H1 (cell line): ENCODE data around the gene IMP3. TPM values are rescaled to one million over a fixed set of nuclear protein-coding genes. Genes with fewer than 3 reads are reported as not detected.

Experiments used
- CTCF ChIA-PET: fragments of 300-600 bp; sonication (Branson Sonifier 250); formaldehyde crosslinking; loops from one replicate; lab custom pipeline; 2021; ENCODE audit not compliant: partially characterized antibody; lab: Charles Lee
- POLR2A ChIA-PET: fragments of 300-600 bp; sonication (Branson Sonifier 250); formaldehyde crosslinking; loops from one replicate; lab custom pipeline; 2021; ENCODE audit warnings: inconsistent platforms; ENCODE audit not compliant: partially characterized antibody; lab: Charles Lee
- DNase-seq, 2 experiments: peaks; one replicate each; pipeline versions ENCODE4 v3.0.0 to v3.0.0-alpha.2; 2010 to 2022; ENCODE audit warnings: low spot score in 2 of 2, low read depth in 1 of 2, mixed read lengths in 1 of 2
- FAIRE-seq: peaks from 2 replicates; lab custom pipeline; 2011; peaks lifted over from hg19 to GRCh38; lab: Jason Lieb, UNC
- H2AFZ ChIP-seq: 2 replicates; pipeline ENCODE4 v1.8.1; 2012; ENCODE audit warnings: low read length, inconsistent platforms
- H2AK5ac ChIP-seq: 2 replicates; pipeline ENCODE4 v1.6.1; 2013; ENCODE audit warnings: low read depth, low read length
- H2BK120ac ChIP-seq: replicated peaks from 2 replicates; pipeline ENCODE3; 2013; ENCODE audit warnings: low read depth, low read length, inconsistent platforms
- H2BK12ac ChIP-seq: 2 replicates; pipeline ENCODE4 v1.6.1; 2013; ENCODE audit warnings: low read depth, low read length
- H2BK15ac ChIP-seq: 2 replicates; pipeline ENCODE4 v1.6.1; 2013; ENCODE audit warnings: low read length
- H2BK20ac ChIP-seq: 2 replicates; pipeline ENCODE4 v1.6.1; 2013; ENCODE audit warnings: low read length
- H2BK5ac ChIP-seq: 2 replicates; pipeline ENCODE4 v1.6.1; 2013; ENCODE audit warnings: low read depth, low read length
- H3K14ac ChIP-seq: 2 replicates; pipeline ENCODE4 v1.6.1; 2013; ENCODE audit warnings: inconsistent platforms; ENCODE audit not compliant: insufficient read length
- H3K18ac ChIP-seq: 2 replicates; pipeline ENCODE4 v1.6.1; 2013; ENCODE audit warnings: low read length; ENCODE audit errors: extremely low read depth
- H3K23ac ChIP-seq: 2 replicates; pipeline ENCODE4 v1.6.1; 2013; ENCODE audit warnings: inconsistent platforms; ENCODE audit not compliant: insufficient read length
- H3K23me2 ChIP-seq: 2 replicates; pipeline ENCODE4 v1.6.1; 2013; ENCODE audit warnings: low read depth, low read length
- H3K27ac ChIP-seq: 2 replicates; pipeline ENCODE4 v1.6.1; 2011; ENCODE audit warnings: low read depth, low read length, inconsistent platforms
- H3K27me3 ChIP-seq, 4 experiments: replicated peaks in 1 of 4; 1 replicate in 1 of 4; 2 replicates in 3 of 4; pipeline versions ENCODE4 v1.6.1 to v1.8.1; 2011 to 2013; ENCODE audit warnings: low read length in 3 of 4, mild to moderate bottlenecking in 3 of 4, inconsistent platforms in 2 of 4, mixed read lengths in 2 of 4, moderate library complexity in 1 of 4; ENCODE audit not compliant: control insufficient read depth in 3 of 4, insufficient read depth in 3 of 4; ENCODE audit errors: extremely low read depth in 1 of 4
- H3K36me3 ChIP-seq, 4 experiments: 2 replicates each; pipeline versions ENCODE4 v1.6.1 to v1.8.1; 2011 to 2013; ENCODE audit warnings: mild to moderate bottlenecking in 4 of 4, low read length in 3 of 4, moderate library complexity in 2 of 4, control low read depth in 1 of 4, inconsistent platforms in 1 of 4; ENCODE audit not compliant: insufficient read depth in 4 of 4, control insufficient read depth in 2 of 4
- H3K4ac ChIP-seq: replicated peaks from 2 replicates; pipeline ENCODE3; 2013; ENCODE audit warnings: low read length, low read depth, mixed read lengths, inconsistent platforms; ENCODE audit not compliant: insufficient read length
- H3K4me1 ChIP-seq, 4 experiments: replicated peaks in 1 of 4; 1 replicate in 1 of 4; 2 replicates in 3 of 4; pipeline versions ENCODE4 v1.6.1 to v1.8.1; 2011 to 2013; ENCODE audit warnings: low read length in 3 of 4, inconsistent platforms in 2 of 4, mixed read lengths in 1 of 4; ENCODE audit not compliant: insufficient read depth in 4 of 4, control insufficient read depth in 3 of 4
- H3K4me2 ChIP-seq, 2 experiments: 2 replicates each; pipeline versions ENCODE4 v1.6.1 to v1.8.1; 2011 to 2013; ENCODE audit warnings: low read depth in 2 of 2, low read length in 2 of 2, control low read depth in 1 of 2, inconsistent platforms in 1 of 2, mild to moderate bottlenecking in 1 of 2; ENCODE audit not compliant: insufficient read depth in 1 of 2
- H3K4me3 ChIP-seq, 4 experiments: fragments of 200-600, 300-600 bp in 1 of 4; sonication (generic), shearing (Covaris generic), sonication (Bioruptor Twin) in 1 of 4; 2 replicates each; pipeline versions ENCODE4 v1.5.1 to v1.8.1; 2011 to 2016; ENCODE audit warnings: low read length in 4 of 4, low read depth in 3 of 4, control low read depth in 2 of 4, inconsistent platforms in 2 of 4, mild to moderate bottlenecking in 2 of 4, mixed read lengths in 1 of 4, moderate library complexity in 1 of 4; ENCODE audit not compliant: insufficient read depth in 2 of 4; ENCODE audit errors: extremely low read depth in 1 of 4
- H3K56ac ChIP-seq: replicated peaks from 2 replicates; pipeline ENCODE3; 2013; ENCODE audit warnings: low read depth, mild to moderate bottlenecking, mixed read lengths, low read length, inconsistent platforms; ENCODE audit not compliant: insufficient read length
- H3K79me1 ChIP-seq: 2 replicates; pipeline ENCODE4 v1.6.1; 2013; ENCODE audit warnings: low read depth, low read length, control low read depth
- H3K79me2 ChIP-seq, 2 experiments: 2 replicates each; pipeline versions ENCODE4 v1.6.1 to v1.8.1; 2012 to 2013; ENCODE audit warnings: low read length in 2 of 2, mild to moderate bottlenecking in 2 of 2, inconsistent platforms in 1 of 2; ENCODE audit not compliant: insufficient read depth in 2 of 2, control insufficient read depth in 1 of 2
- H3K9ac ChIP-seq, 4 experiments: replicated peaks in 1 of 4; 1 replicate in 1 of 4; 2 replicates in 3 of 4; pipeline versions ENCODE4 v1.6.1 to v1.8.1; 2011 to 2013; ENCODE audit warnings: low read depth in 3 of 4, low read length in 3 of 4, control low read depth in 2 of 4, mild to moderate bottlenecking in 2 of 4, moderate library complexity in 2 of 4, inconsistent platforms in 1 of 4; ENCODE audit errors: extremely low read depth in 1 of 4
- H3K9me3 ChIP-seq, 2 experiments: 2 replicates each; pipeline versions ENCODE4 v1.6.1 to v1.8.1; 2012 to 2013; ENCODE audit warnings: mild to moderate bottlenecking in 2 of 2, moderate library complexity in 2 of 2, control low read depth in 1 of 2, inconsistent platforms in 1 of 2, low read depth in 1 of 2, low read length in 1 of 2, mixed read lengths in 1 of 2; ENCODE audit not compliant: insufficient read depth in 2 of 2
- H4K20me1 ChIP-seq, 2 experiments: replicated peaks in 1 of 2; 2 replicates each; pipeline versions ENCODE3 to v1.8.1; 2011 to 2013; ENCODE audit warnings: inconsistent platforms in 2 of 2, low read length in 2 of 2, mild to moderate bottlenecking in 1 of 2; ENCODE audit not compliant: insufficient read depth in 2 of 2, control insufficient read depth in 1 of 2
- H4K5ac ChIP-seq: 2 replicates; pipeline ENCODE4 v1.6.1; 2013; ENCODE audit warnings: low read length, low read depth, mixed read lengths, inconsistent platforms; ENCODE audit not compliant: insufficient read length
- H4K8ac ChIP-seq: 2 replicates; pipeline ENCODE4 v1.8.0; 2013; ENCODE audit warnings: mild to moderate bottlenecking, moderate library complexity, low read length, inconsistent platforms; ENCODE audit not compliant: insufficient read depth; ENCODE audit errors: extremely low read depth
- H4K91ac ChIP-seq: replicated peaks from 2 replicates; pipeline ENCODE3; 2013; ENCODE audit warnings: low read length, mixed read lengths, inconsistent platforms; ENCODE audit not compliant: insufficient read length
- CEBPB ChIP-seq: IDR thresholded peaks from 2 replicates; pipeline ENCODE4 v1.6.1; 2012; ENCODE audit warnings: low read depth, low read length
- CHD2 ChIP-seq: IDR thresholded peaks from 2 replicates; pipeline ENCODE4 v1.6.1; 2012; ENCODE audit warnings: low read length, improper control_type of control experiment
- E2F6 ChIP-seq: IDR thresholded peaks from 2 replicates; pipeline ENCODE4 v1.6.1; 2012; ENCODE audit warnings: inconsistent platforms
- EP300 ChIP-seq, 2 experiments: IDR thresholded peaks; 1 replicate in 1 of 2; 2 replicates in 1 of 2; pipeline ENCODE4 v1.6.1; 2011 to 2012; ENCODE audit warnings: low read depth in 2 of 2, low read length in 2 of 2, mild to moderate bottlenecking in 2 of 2, borderline replicate concordance in 1 of 2, inconsistent platforms in 1 of 2, moderate library complexity in 1 of 2
- SIN3A ChIP-seq, 2 experiments: IDR thresholded peaks in 1 of 2; conservative IDR thresholded peaks in 1 of 2; 2 replicates each; pipeline ENCODE4 v1.6.1; 2011 to 2012; ENCODE audit warnings: low read length in 2 of 2, improper control_type of control experiment in 1 of 2, low read depth in 1 of 2, mild to moderate bottlenecking in 1 of 2
- SIX5 ChIP-seq: IDR thresholded peaks from 2 replicates; pipeline ENCODE4 v1.6.1; 2011; ENCODE audit warnings: mild to moderate bottlenecking, low read depth, low read length
- TAF7 ChIP-seq: optimal IDR thresholded peaks from 2 replicates; pipeline ENCODE3; 2011; ENCODE audit warnings: low read depth, mild to moderate bottlenecking, inconsistent platforms, low read length, moderate library complexity, borderline replicate concordance
- YY1 ChIP-seq: IDR thresholded peaks from 2 replicates; pipeline ENCODE4 v1.6.1; 2011; ENCODE audit warnings: low read depth, mild to moderate bottlenecking, low read length
- ZNF274 ChIP-seq: IDR thresholded peaks from 2 replicates; pipeline ENCODE4 v1.7.0; 2012; ENCODE audit warnings: low read length, borderline replicate concordance; ENCODE audit errors: extremely low read depth
- WGBS, 2 experiments: shearing (Covaris generic) in 1 of 2; methylation state at CpG; one replicate each; pipeline versions ENCODE4 v1.1.6 to v1.1.7; 2013 to 2015; ENCODE audit warnings: low lambda C conversion rate in 2 of 2, mixed read lengths in 2 of 2, inconsistent platforms in 1 of 2, low coverage in 1 of 2, missing lambda C conversion rate in 1 of 2; ENCODE audit not compliant: insufficient replicate concordance in 2 of 2, insufficient coverage in 1 of 2, insufficient read length in 1 of 2; ENCODE audit errors: extremely low coverage in 1 of 2, missing lambda C conversion rate in 1 of 2; 5-methylcytosine and 5-hydroxymethylcytosine counted together
- polyA plus RNA-seq, 7 experiments: library from polyadenylated mRNA; depleted of rRNA in 3 of 7; stranded (reverse) in 5 of 7; unstranded in 2 of 7; fragments of >200 nt in 5 of 7; fragments of 200-250 nt in 2 of 7; gene quantifications; 1 replicate in 5 of 7; 2 replicates in 1 of 7; 4 replicates in 1 of 7; pipeline versions ENCODE4 v1.2.1 to v1.2.3, GENCODE V29; 2011 to 2013; ENCODE audit warnings: missing spikeins in 2 of 7, mixed read lengths in 2 of 7
- total RNA-seq: library from RNA; stranded (reverse); fragmentation: NEBNext Ultra II Directional; extraction: Animal tissue kit (Norgen Biotek cat#: 25700); gene quantifications from 2 replicates; pipeline ENCODE4 v1.2.1, GENCODE V29; 2021
- TF ChIP-seq, protein P1 (sequence below): IDR thresholded peaks from 2 replicates; pipeline ENCODE4 v1.6.1; 2012; ENCODE audit warnings: inconsistent platforms

Gene IMP3
- total and polyA plus RNA-seq, 2 of the 8 experiments (the other 6 are each of a cell fraction or from before 2014, with no cell fraction given): 114 to 273 TPM

DNA sequence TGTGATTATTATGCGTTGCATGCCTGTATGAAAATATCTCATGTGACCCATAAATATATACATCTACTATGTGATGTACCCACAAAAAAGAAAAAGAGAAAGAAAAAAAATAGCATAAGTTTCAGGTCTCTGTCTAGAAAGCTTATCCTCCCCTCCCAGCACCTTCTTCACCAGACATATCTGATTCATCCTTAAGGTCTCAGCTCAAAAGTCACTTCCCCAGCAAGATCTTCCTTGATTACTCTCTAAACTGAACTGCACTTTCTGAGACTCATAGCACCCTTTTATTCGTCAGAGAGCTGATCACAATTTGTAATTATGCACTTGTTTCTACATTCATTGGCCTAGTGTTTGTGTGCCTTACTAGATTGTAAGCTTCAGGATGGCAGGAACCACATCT is 49.8 kb downstream of the IMP3 start:
- peaks cover 0 to under 1% (median 0%) of the 10 kb centered on the region in 4 experiments; a peak in 1 of 8 replicates for H3K36me3 ChIP-seq
- no peak overlapping the region for H3K9ac ChIP-seq
- no peak overlapping the region for H3K27ac ChIP-seq
- H3K23ac ChIP-seq: no peak overlapping the region
- no peak for DNase-seq
- no peak overlapping the region for H2AK5ac ChIP-seq
- H3K56ac ChIP-seq: no peak overlapping the region
- TF ChIP-seq ZNF274 (no peak), YY1 (no peak), CHD2 (no peak), SIX5 (no peak), CEBPB (no peak), E2F6 (no peak), TAF7 (no peak), EP300 (IDR thresholded peaks at IDR 0.05; ENCODE audit: borderline replicate concordance in 1 of 2, low read depth in 2 of 2, low read length in 2 of 2) (no peak), SIN3A (conservative IDR thresholded peaks at IDR 0.05 in 1 of 2, IDR thresholded peaks at IDR 0.05 in 1 of 2; ENCODE audit: low read depth in 1 of 2, low read length in 2 of 2) (no peak)
- TF ChIP-seq, protein P1, sequence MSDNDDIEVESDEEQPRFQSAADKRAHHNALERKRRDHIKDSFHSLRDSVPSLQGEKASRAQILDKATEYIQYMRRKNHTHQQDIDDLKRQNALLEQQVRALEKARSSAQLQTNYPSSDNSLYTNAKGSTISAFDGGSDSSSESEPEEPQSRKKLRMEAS: no peak
- no peak overlapping the region for H2BK20ac ChIP-seq
- H3K14ac ChIP-seq: no peak overlapping the region
- no peak overlapping the region for H3K4me2 ChIP-seq
- no peak overlapping the region for H2BK12ac ChIP-seq
- H3K4me3 ChIP-seq: no peak overlapping the region
- no peaks in the 10 kb centered on the region for H3K27me3 ChIP-seq
- no peak overlapping the region for H4K8ac ChIP-seq
- no peak overlapping the region for H3K18ac ChIP-seq
- no peaks in the 10 kb centered on the region for H3K79me2 ChIP-seq
- ChIA-PET CTCF (interaction anchor here (0.6 to 4.2 kb wide), 6 partner anchors 8 to 186 kb away, joined by 3 to 23 read pairs (median 4); partner anchors contain the start of gene PTPN9), POLR2A (interaction anchor here (1.3 to 2.7 kb wide), 6 partner anchors 9 to 58 kb away, joined by 3 to 9 read pairs (median 4); partner anchors contain the start of genes PTPN9, SNUPN and SNX33)
- no peak overlapping the region for H4K5ac ChIP-seq
- no peaks in the 10 kb centered on the region for H3K79me1 ChIP-seq
- H2AFZ ChIP-seq: no peak overlapping the region
- WGBS, 2 experiments: 85% methylated on average over 2 of the region's 2 CpGs; no CpG with 5 or more reads in 1 of the 2 experiments
- H3K9me3 ChIP-seq: no peaks in the 10 kb centered on the region
- H3K4me1 ChIP-seq: no peaks in the 10 kb centered on the region
- H2BK120ac ChIP-seq: no peak overlapping the region
- H4K91ac ChIP-seq: no peak overlapping the region
- H4K20me1 ChIP-seq: no peaks in the 10 kb centered on the region
- H2BK15ac ChIP-seq: no peak overlapping the region
- no peak overlapping the region for H2BK5ac ChIP-seq
- H3K23me2 ChIP-seq: no peaks in the 10 kb centered on the region
- H3K4ac ChIP-seq: no peak overlapping the region
- no peak for FAIRE-seq
